Omental fat pad (tissue), 4 donors: ENCODE measurements around the gene SMC1B. TPM values are rescaled to one million over a fixed set of nuclear protein-coding genes. Genes with fewer than 3 reads are reported as not detected.
"Not testable (repeated sequence)": the region's sequence is repeated elsewhere in the genome, so short reads cannot be mapped to it uniquely, and the experiment has no call there.

Source experiments
- ATAC-seq: fragments of 150-250 bp; one replicate; pipeline ENCODE4 v1.9.1; 2016; ENCODE audit warnings: mild to moderate bottlenecking, moderate library complexity; ENCODE audit not compliant: low FRiP score
- DNase-seq: peaks from one replicate; pipeline ENCODE4 v3.0.0-alpha.2; 2019; ENCODE audit warnings: low spot score
- total RNA-seq, 4 donors: library from RNA; depleted of rRNA; stranded (reverse); fragments of >200 nt; gene quantifications; one replicate each; pipeline ENCODE4 v1.1.0, GENCODE V29; 2016
- TF ChIP-seq, protein P1 (sequence below), 3 donors: fragments of 450-650 bp; IDR thresholded peaks; one replicate each; pipeline ENCODE4 v1.5.1; 2016 to 2017; ENCODE audit warnings: antibody characterized with exemption in 3 of 3, mild to moderate bottlenecking in 3 of 3, moderate library complexity in 2 of 3

SMC1B gene
- total RNA-seq, 4 donors from 2014 or later: not detected

DNA sequence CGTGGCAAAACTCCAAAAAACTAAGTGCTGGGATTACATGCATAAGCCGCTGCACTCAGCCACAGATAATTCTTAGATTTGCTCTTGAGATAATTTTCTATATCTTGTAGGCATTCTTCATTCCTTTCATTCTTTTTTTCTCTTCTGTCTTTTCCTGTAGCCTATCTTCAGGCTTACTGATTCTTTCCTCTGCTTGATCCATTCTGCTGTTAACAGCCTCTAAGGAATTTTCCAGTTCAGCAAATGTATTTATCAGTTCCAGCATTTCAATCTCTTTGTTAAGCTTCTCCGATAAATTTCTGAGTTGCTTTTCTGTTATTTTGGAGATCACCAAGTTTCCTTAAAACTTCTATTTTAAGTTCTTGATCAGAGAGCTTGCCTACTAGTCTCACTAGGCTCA is 46.7 kb downstream of the SMC1B start:
- TF ChIP-seq, protein P1, sequence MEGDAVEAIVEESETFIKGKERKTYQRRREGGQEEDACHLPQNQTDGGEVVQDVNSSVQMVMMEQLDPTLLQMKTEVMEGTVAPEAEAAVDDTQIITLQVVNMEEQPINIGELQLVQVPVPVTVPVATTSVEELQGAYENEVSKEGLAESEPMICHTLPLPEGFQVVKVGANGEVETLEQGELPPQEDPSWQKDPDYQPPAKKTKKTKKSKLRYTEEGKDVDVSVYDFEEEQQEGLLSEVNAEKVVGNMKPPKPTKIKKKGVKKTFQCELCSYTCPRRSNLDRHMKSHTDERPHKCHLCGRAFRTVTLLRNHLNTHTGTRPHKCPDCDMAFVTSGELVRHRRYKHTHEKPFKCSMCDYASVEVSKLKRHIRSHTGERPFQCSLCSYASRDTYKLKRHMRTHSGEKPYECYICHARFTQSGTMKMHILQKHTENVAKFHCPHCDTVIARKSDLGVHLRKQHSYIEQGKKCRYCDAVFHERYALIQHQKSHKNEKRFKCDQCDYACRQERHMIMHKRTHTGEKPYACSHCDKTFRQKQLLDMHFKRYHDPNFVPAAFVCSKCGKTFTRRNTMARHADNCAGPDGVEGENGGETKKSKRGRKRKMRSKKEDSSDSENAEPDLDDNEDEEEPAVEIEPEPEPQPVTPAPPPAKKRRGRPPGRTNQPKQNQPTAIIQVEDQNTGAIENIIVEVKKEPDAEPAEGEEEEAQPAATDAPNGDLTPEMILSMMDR (IDR thresholded peaks at IDR 0.05): no peak
- ATAC-seq (no peak), DNase-seq (no peak)

DNA sequence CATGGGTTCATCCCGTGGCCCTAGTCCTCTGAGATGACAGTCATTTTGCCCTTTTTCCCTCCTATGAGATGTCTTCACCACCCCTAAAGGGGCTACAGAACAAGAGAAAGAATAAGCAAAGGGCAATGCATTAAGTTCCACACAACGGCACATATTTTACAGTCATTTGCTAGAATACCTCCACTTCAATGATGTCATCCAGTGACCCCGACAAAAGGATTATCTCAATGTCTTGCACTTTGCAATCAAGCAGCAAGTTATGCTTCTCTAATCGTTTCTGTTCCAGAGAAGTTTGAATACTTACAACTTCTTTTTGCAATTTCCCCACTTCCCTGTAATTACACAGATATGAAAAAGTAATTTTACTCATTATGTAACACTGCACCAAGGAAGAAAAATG is 53.8 kb downstream of the SMC1B start:
- ATAC-seq (no peak), DNase-seq (no peak)
- TF ChIP-seq, protein P1 (IDR thresholded peaks at IDR 0.05): no peak

DNA sequence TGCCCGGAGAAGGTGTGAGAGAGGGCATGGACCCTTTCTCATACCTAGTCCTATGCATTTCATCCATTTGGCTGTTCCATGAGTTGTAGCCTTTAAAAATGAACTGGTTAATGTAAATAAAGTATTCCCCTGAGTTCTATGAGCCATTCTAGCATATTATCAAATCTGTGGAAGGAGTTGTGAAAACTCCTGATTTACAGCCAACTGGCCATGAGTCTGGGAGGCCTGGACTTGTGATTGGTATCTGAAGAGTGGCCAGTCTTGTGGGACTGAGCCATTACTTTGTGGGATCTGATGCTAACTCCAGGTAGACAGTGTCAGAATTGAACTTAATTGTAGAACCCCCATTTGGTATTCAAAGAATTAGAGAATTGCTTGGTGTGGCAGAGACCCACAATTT is 55.3 kb downstream of the SMC1B start:
- DNase-seq: no peak
- TF ChIP-seq, protein P1 (IDR thresholded peaks at IDR 0.05): no peak
- no peak for ATAC-seq

DNA sequence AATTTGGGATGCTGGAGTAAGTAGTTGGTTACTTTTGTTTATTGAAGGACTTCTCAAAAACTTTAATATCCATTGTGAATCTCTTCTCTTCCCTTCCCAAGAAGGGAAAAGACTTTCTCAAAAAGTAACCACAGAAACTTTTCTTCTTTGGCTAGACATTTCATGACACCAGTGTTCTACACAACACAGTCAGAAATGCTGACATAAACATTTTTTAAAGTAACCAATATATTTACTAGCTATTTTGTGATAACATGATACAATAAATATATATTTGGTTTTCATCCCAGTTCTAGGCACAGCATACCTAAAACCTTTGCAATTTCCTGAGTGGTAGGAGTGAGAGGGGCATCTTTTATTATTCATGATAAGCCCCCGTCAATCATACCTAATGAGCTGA is 55.9 kb downstream of the SMC1B start:
- DNase-seq (no peak), ATAC-seq (no peak)
- TF ChIP-seq, protein P1 (IDR thresholded peaks at IDR 0.05): no peak

DNA sequence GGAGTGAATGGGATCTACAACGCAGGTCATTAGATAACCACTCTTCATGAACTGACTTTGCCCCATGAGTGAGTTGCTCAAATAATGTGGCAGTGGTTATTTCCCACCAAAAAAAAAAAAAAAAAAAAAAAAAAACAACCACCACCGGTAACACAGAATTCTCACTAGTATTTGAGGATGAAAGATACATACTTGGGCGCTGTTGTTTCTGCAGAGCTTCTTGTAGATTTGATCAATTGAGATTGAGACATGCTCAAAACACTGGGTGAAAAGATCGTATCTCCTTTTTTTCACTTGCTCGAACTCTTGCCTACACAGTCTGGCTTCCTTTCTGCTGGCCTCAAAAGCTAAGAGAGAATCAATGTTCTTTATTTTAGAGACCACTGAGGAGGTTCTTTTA is 59.6 kb downstream of the SMC1B start:
- no peak for DNase-seq
- TF ChIP-seq, protein P1 (IDR thresholded peaks at IDR 0.05): no peak
- ATAC-seq: no peak

DNA sequence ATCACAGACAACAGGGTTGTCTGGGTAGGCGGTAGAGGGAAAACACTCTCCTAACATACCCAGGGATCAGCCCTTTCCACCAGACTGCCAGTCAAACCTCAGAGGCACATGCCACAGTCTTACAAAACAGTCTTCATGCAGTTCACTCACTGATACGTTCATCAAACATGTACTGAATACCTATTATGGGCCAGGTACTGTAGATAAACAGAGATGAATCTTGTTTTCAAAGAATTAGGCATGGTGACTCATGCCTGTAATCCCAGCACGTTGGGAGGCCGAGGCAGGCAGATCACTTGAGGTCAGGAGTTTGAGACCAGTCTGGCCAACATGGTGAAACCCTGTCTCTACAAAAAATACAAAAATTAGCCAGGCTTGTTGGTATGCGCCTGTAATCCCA is 60.6 kb downstream of the SMC1B start:
- DNase-seq, ATAC-seq: not testable (repeated sequence)

DNA sequence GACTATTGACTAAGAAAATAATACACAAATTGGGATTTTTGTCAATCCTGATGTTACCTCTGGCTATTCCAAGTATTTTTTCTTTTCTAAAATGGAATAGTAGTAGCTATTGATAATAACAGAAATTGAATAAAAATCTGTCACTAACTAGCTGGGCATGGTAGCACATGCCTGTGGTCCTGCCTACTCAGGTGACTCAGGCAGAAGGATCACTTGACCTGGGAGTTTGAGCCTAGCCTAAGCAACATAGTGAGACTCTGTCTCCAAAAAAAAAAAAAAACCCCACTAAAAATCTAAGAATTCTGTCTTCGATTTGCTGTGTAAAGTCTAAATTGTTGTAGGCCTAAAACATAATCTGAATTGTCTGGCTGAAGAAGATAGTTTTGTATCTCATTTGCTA is 61.4 kb downstream of the SMC1B start:
- no peak for DNase-seq

More for the DNA sequence above, 61.4 kb downstream of the SMC1B start:
- ATAC-seq: no peak
- TF ChIP-seq, protein P1 (IDR thresholded peaks at IDR 0.05): no peak
